H1 (cell line): Measurements from ENCODE around the gene MYO1A. TPM values are rescaled to one million over a fixed set of nuclear protein-coding genes. Genes with fewer than 3 reads are reported as not detected.

Experiments used
- CTCF ChIA-PET: fragments of 300-600 bp; sonication (Branson Sonifier 250); formaldehyde crosslinking; loops from one replicate; lab custom pipeline; 2021; ENCODE audit not compliant: partially characterized antibody; lab: Charles Lee
- POLR2A ChIA-PET: fragments of 300-600 bp; sonication (Branson Sonifier 250); formaldehyde crosslinking; loops from one replicate; lab custom pipeline; 2021; ENCODE audit warnings: inconsistent platforms; ENCODE audit not compliant: partially characterized antibody; lab: Charles Lee
- DNase-seq, 2 experiments: peaks; one replicate each; pipeline versions ENCODE4 v3.0.0 to v3.0.0-alpha.2; 2010 to 2022; ENCODE audit warnings: low spot score in 2 of 2, low read depth in 1 of 2, mixed read lengths in 1 of 2
- FAIRE-seq: peaks from 2 replicates; lab custom pipeline; 2011; peaks lifted over from hg19 to GRCh38; lab: Jason Lieb, UNC
- H2AFZ ChIP-seq: 2 replicates; pipeline ENCODE4 v1.8.1; 2012; ENCODE audit warnings: low read length, inconsistent platforms
- H2AK5ac ChIP-seq: 2 replicates; pipeline ENCODE4 v1.6.1; 2013; ENCODE audit warnings: low read depth, low read length
- H2BK120ac ChIP-seq: replicated peaks from 2 replicates; pipeline ENCODE3; 2013; ENCODE audit warnings: low read depth, low read length, inconsistent platforms
- H2BK12ac ChIP-seq: 2 replicates; pipeline ENCODE4 v1.6.1; 2013; ENCODE audit warnings: low read depth, low read length
- H2BK15ac ChIP-seq: 2 replicates; pipeline ENCODE4 v1.6.1; 2013; ENCODE audit warnings: low read length
- H2BK20ac ChIP-seq: 2 replicates; pipeline ENCODE4 v1.6.1; 2013; ENCODE audit warnings: low read length
- H2BK5ac ChIP-seq: 2 replicates; pipeline ENCODE4 v1.6.1; 2013; ENCODE audit warnings: low read depth, low read length
- H3K14ac ChIP-seq: 2 replicates; pipeline ENCODE4 v1.6.1; 2013; ENCODE audit warnings: inconsistent platforms; ENCODE audit not compliant: insufficient read length
- H3K18ac ChIP-seq: 2 replicates; pipeline ENCODE4 v1.6.1; 2013; ENCODE audit warnings: low read length; ENCODE audit errors: extremely low read depth
- H3K23ac ChIP-seq: 2 replicates; pipeline ENCODE4 v1.6.1; 2013; ENCODE audit warnings: inconsistent platforms; ENCODE audit not compliant: insufficient read length
- H3K23me2 ChIP-seq: 2 replicates; pipeline ENCODE4 v1.6.1; 2013; ENCODE audit warnings: low read depth, low read length
- H3K27ac ChIP-seq: 2 replicates; pipeline ENCODE4 v1.6.1; 2011; ENCODE audit warnings: low read depth, low read length, inconsistent platforms
- H3K27me3 ChIP-seq, 4 experiments: replicated peaks in 1 of 4; 1 replicate in 1 of 4; 2 replicates in 3 of 4; pipeline versions ENCODE4 v1.6.1 to v1.8.1; 2011 to 2013; ENCODE audit warnings: low read length in 3 of 4, mild to moderate bottlenecking in 3 of 4, inconsistent platforms in 2 of 4, mixed read lengths in 2 of 4, moderate library complexity in 1 of 4; ENCODE audit not compliant: control insufficient read depth in 3 of 4, insufficient read depth in 3 of 4; ENCODE audit errors: extremely low read depth in 1 of 4
- H3K36me3 ChIP-seq, 4 experiments: 2 replicates each; pipeline versions ENCODE4 v1.6.1 to v1.8.1; 2011 to 2013; ENCODE audit warnings: mild to moderate bottlenecking in 4 of 4, low read length in 3 of 4, moderate library complexity in 2 of 4, control low read depth in 1 of 4, inconsistent platforms in 1 of 4; ENCODE audit not compliant: insufficient read depth in 4 of 4, control insufficient read depth in 2 of 4
- H3K4ac ChIP-seq: replicated peaks from 2 replicates; pipeline ENCODE3; 2013; ENCODE audit warnings: low read length, low read depth, mixed read lengths, inconsistent platforms; ENCODE audit not compliant: insufficient read length
- H3K4me1 ChIP-seq, 4 experiments: replicated peaks in 1 of 4; 1 replicate in 1 of 4; 2 replicates in 3 of 4; pipeline versions ENCODE4 v1.6.1 to v1.8.1; 2011 to 2013; ENCODE audit warnings: low read length in 3 of 4, inconsistent platforms in 2 of 4, mixed read lengths in 1 of 4; ENCODE audit not compliant: insufficient read depth in 4 of 4, control insufficient read depth in 3 of 4
- H3K4me2 ChIP-seq, 2 experiments: 2 replicates each; pipeline versions ENCODE4 v1.6.1 to v1.8.1; 2011 to 2013; ENCODE audit warnings: low read depth in 2 of 2, low read length in 2 of 2, control low read depth in 1 of 2, inconsistent platforms in 1 of 2, mild to moderate bottlenecking in 1 of 2; ENCODE audit not compliant: insufficient read depth in 1 of 2
- H3K4me3 ChIP-seq, 4 experiments: fragments of 200-600, 300-600 bp in 1 of 4; sonication (generic), shearing (Covaris generic), sonication (Bioruptor Twin) in 1 of 4; 2 replicates each; pipeline versions ENCODE4 v1.5.1 to v1.8.1; 2011 to 2016; ENCODE audit warnings: low read length in 4 of 4, low read depth in 3 of 4, control low read depth in 2 of 4, inconsistent platforms in 2 of 4, mild to moderate bottlenecking in 2 of 4, mixed read lengths in 1 of 4, moderate library complexity in 1 of 4; ENCODE audit not compliant: insufficient read depth in 2 of 4; ENCODE audit errors: extremely low read depth in 1 of 4
- H3K56ac ChIP-seq: replicated peaks from 2 replicates; pipeline ENCODE3; 2013; ENCODE audit warnings: low read depth, mild to moderate bottlenecking, mixed read lengths, low read length, inconsistent platforms; ENCODE audit not compliant: insufficient read length
- H3K79me1 ChIP-seq: 2 replicates; pipeline ENCODE4 v1.6.1; 2013; ENCODE audit warnings: low read depth, low read length, control low read depth
- H3K79me2 ChIP-seq, 2 experiments: 2 replicates each; pipeline versions ENCODE4 v1.6.1 to v1.8.1; 2012 to 2013; ENCODE audit warnings: low read length in 2 of 2, mild to moderate bottlenecking in 2 of 2, inconsistent platforms in 1 of 2; ENCODE audit not compliant: insufficient read depth in 2 of 2, control insufficient read depth in 1 of 2
- H3K9ac ChIP-seq, 4 experiments: replicated peaks in 1 of 4; 1 replicate in 1 of 4; 2 replicates in 3 of 4; pipeline versions ENCODE4 v1.6.1 to v1.8.1; 2011 to 2013; ENCODE audit warnings: low read depth in 3 of 4, low read length in 3 of 4, control low read depth in 2 of 4, mild to moderate bottlenecking in 2 of 4, moderate library complexity in 2 of 4, inconsistent platforms in 1 of 4; ENCODE audit errors: extremely low read depth in 1 of 4
- H3K9me3 ChIP-seq, 2 experiments: 2 replicates each; pipeline versions ENCODE4 v1.6.1 to v1.8.1; 2012 to 2013; ENCODE audit warnings: mild to moderate bottlenecking in 2 of 2, moderate library complexity in 2 of 2, control low read depth in 1 of 2, inconsistent platforms in 1 of 2, low read depth in 1 of 2, low read length in 1 of 2, mixed read lengths in 1 of 2; ENCODE audit not compliant: insufficient read depth in 2 of 2
- H4K20me1 ChIP-seq, 2 experiments: replicated peaks in 1 of 2; 2 replicates each; pipeline versions ENCODE3 to v1.8.1; 2011 to 2013; ENCODE audit warnings: inconsistent platforms in 2 of 2, low read length in 2 of 2, mild to moderate bottlenecking in 1 of 2; ENCODE audit not compliant: insufficient read depth in 2 of 2, control insufficient read depth in 1 of 2
- H4K5ac ChIP-seq: 2 replicates; pipeline ENCODE4 v1.6.1; 2013; ENCODE audit warnings: low read length, low read depth, mixed read lengths, inconsistent platforms; ENCODE audit not compliant: insufficient read length
- H4K8ac ChIP-seq: 2 replicates; pipeline ENCODE4 v1.8.0; 2013; ENCODE audit warnings: mild to moderate bottlenecking, moderate library complexity, low read length, inconsistent platforms; ENCODE audit not compliant: insufficient read depth; ENCODE audit errors: extremely low read depth
- H4K91ac ChIP-seq: replicated peaks from 2 replicates; pipeline ENCODE3; 2013; ENCODE audit warnings: low read length, mixed read lengths, inconsistent platforms; ENCODE audit not compliant: insufficient read length
- ASH2L ChIP-seq: fragments of 200-600, 300-600 bp; sonication (generic); IDR thresholded peaks from one replicate; pipeline ENCODE4 v1.7.1; 2017; ENCODE audit warnings: low read length
- BRCA1 ChIP-seq: IDR thresholded peaks from 2 replicates; pipeline ENCODE4 v1.6.1; 2012; ENCODE audit warnings: low read depth, low read length, improper control_type of control experiment
- PHF8 ChIP-seq: fragments of 200-600 bp; sonication (generic); conservative IDR thresholded peaks from 2 replicates; pipeline ENCODE4 v1.7.1; 2012; ENCODE audit warnings: low read depth, mild to moderate bottlenecking, inconsistent platforms, low read length, moderate library complexity
- RAD21 ChIP-seq, 2 experiments: IDR thresholded peaks in 1 of 2; conservative IDR thresholded peaks in 1 of 2; 2 replicates each; pipeline ENCODE4 v1.6.1; 2011; ENCODE audit warnings: low read depth in 2 of 2, low read length in 2 of 2, improper control_type of control experiment in 1 of 2, inconsistent platforms in 1 of 2, mild to moderate bottlenecking in 1 of 2, moderate library complexity in 1 of 2
- RFX5 ChIP-seq: IDR thresholded peaks from 2 replicates; pipeline ENCODE4 v1.6.1; 2011; ENCODE audit warnings: low read depth, low read length, improper control_type of control experiment, borderline replicate concordance
- RXRA ChIP-seq: IDR thresholded peaks from 2 replicates; pipeline ENCODE4 v1.6.1; 2011; ENCODE audit warnings: low read depth, mild to moderate bottlenecking, low read length, moderate library complexity; ENCODE audit not compliant: insufficient read depth
- SIRT6 ChIP-seq: IDR thresholded peaks from one replicate; pipeline ENCODE4 v1.7.1; 2012; ENCODE audit warnings: low read length, inconsistent platforms
- YY1 ChIP-seq: IDR thresholded peaks from 2 replicates; pipeline ENCODE4 v1.6.1; 2011; ENCODE audit warnings: low read depth, mild to moderate bottlenecking, low read length
- WGBS, 2 experiments: shearing (Covaris generic) in 1 of 2; methylation state at CpG; one replicate each; pipeline versions ENCODE4 v1.1.6 to v1.1.7; 2013 to 2015; ENCODE audit warnings: low lambda C conversion rate in 2 of 2, mixed read lengths in 2 of 2, inconsistent platforms in 1 of 2, low coverage in 1 of 2, missing lambda C conversion rate in 1 of 2; ENCODE audit not compliant: insufficient replicate concordance in 2 of 2, insufficient coverage in 1 of 2, insufficient read length in 1 of 2; ENCODE audit errors: extremely low coverage in 1 of 2, missing lambda C conversion rate in 1 of 2; 5-methylcytosine and 5-hydroxymethylcytosine counted together
- polyA plus RNA-seq, 7 experiments: library from polyadenylated mRNA; depleted of rRNA in 3 of 7; stranded (reverse) in 5 of 7; unstranded in 2 of 7; fragments of >200 nt in 5 of 7; fragments of 200-250 nt in 2 of 7; gene quantifications; 1 replicate in 5 of 7; 2 replicates in 1 of 7; 4 replicates in 1 of 7; pipeline versions ENCODE4 v1.2.1 to v1.2.3, GENCODE V29; 2011 to 2013; ENCODE audit warnings: missing spikeins in 2 of 7, mixed read lengths in 2 of 7
- total RNA-seq: library from RNA; stranded (reverse); fragmentation: NEBNext Ultra II Directional; extraction: Animal tissue kit (Norgen Biotek cat#: 25700); gene quantifications from 2 replicates; pipeline ENCODE4 v1.2.1, GENCODE V29; 2021
- TF ChIP-seq, protein P1 (sequence below): IDR thresholded peaks from 2 replicates; pipeline ENCODE4 v1.6.1; 2012; ENCODE audit warnings: inconsistent platforms

MYO1A gene
- total and polyA plus RNA-seq, 2 of the 8 experiments (the other 6 are each of a cell fraction or from before 2014, with no cell fraction given) = 0.54 to 0.77 TPM

DNA sequence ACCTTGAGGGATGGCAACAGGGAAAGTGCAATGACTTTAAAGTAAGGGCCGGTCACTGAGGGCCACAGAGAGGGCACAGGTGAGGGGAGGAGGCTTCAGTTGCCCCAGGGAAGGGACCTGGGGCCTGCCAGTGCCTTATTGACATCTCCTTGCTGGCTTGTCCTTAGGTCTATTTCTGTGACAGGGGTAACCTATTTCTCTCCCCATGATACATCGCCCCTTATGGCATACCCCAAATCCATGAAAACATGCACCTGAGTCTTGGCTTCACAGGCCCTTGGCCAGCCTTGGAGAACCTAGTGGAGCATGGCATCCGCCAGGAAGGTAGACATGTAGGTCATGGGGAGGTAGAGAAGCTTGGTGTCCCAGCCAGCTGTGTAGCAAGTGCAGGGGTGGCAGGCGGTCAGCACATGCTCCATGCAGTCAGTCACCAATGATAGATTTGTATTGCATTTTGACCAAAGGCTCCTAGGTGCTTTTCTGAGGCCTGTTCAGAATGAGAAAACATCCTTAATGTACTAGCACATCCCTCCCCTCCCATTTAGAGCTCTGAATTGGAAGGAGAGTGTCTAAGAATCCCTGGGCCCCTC is 68.9 kb downstream of the MYO1A start:
- ChIA-PET POLR2A (interaction anchor here (1.0 kb wide), 1 partner anchor 25 kb away, joined by 4 read pairs; the partner anchor contains the start of gene ZBTB39), CTCF (interaction anchor here (1.2 kb wide), 1 partner anchor 13 kb away, joined by 5 read pairs; a partner anchor contains a TSS)
- Histone ChIP-seq H3K27me3 (no peaks in the 10 kb centered on the region), H3K36me3 (no peaks in the 10 kb centered on the region), H2BK20ac (no peak overlapping the region), H4K8ac (no peak overlapping the region), H4K20me1 (no peaks in the 10 kb centered on the region), H3K56ac (no peak overlapping the region), H3K79me1 (no peaks in the 10 kb centered on the region), H3K4me3 (no peak overlapping the region), H2BK12ac (no peak overlapping the region), H3K4ac (no peak overlapping the region), H3K23me2 (no peaks in the 10 kb centered on the region), H3K79me2 (no peaks in the 10 kb centered on the region), H2AFZ (no peak overlapping the region), H3K9ac (no peak overlapping the region), H3K27ac (no peak overlapping the region), H3K14ac (no peak overlapping the region), H2AK5ac (no peak overlapping the region), H4K91ac (no peak overlapping the region), H2BK5ac (no peak overlapping the region), H2BK120ac (no peak overlapping the region), H3K23ac (no peak overlapping the region), H2BK15ac (no peak overlapping the region), H3K4me2 (no peak overlapping the region), H3K18ac (no peak overlapping the region), H4K5ac (no peak overlapping the region), H3K4me1 (no peaks in the 10 kb centered on the region), H3K9me3 (no peaks in the 10 kb centered on the region)
- TF ChIP-seq SIRT6 (no peak), YY1 (no peak), BRCA1 (no peak), ASH2L (no peak), RFX5 (no peak), RXRA (no peak), PHF8 (no peak), RAD21 (IDR thresholded peaks at IDR 0.05 in 1 of 2, conservative IDR thresholded peaks at IDR 0.05 in 1 of 2; ENCODE audit: low read depth in 2 of 2, low read length in 2 of 2) (no peak)
- TF ChIP-seq, protein P1, sequence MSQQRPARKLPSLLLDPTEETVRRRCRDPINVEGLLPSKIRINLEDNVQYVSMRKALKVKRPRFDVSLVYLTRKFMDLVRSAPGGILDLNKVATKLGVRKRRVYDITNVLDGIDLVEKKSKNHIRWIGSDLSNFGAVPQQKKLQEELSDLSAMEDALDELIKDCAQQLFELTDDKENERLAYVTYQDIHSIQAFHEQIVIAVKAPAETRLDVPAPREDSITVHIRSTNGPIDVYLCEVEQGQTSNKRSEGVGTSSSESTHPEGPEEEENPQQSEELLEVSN = no peak
- DNase-seq (no peak), FAIRE-seq (no peak)
- WGBS, 2 experiments = 92% methylated on average over 4 of the region's 4 CpGs; no CpG with 5 or more reads in 1 of the 2 experiments
